Mesothelial cell of epicardium (in vitro differentiated cells): ENCODE results near the gene ERVMER34-1. TPM values are rescaled to one million over a fixed set of nuclear protein-coding genes. Genes with fewer than 3 reads are reported as not detected.

Experiments used
- DNase-seq, 2 experiments: peaks; one replicate each; pipeline ENCODE4 v3.0.0; 2021; ENCODE audit warnings: low spot score in 2 of 2; ENCODE audit not compliant: unreplicated experiment in 2 of 2
- H3K27ac Mint-ChIP-seq: 2 replicates; pipeline ENCODE4 v1.8.0; 2021; ENCODE audit warnings: mixed read lengths
- H3K27me3 Mint-ChIP-seq: 2 replicates; pipeline ENCODE4 v1.8.0; 2021; ENCODE audit warnings: low read depth, mixed read lengths
- H3K36me3 Mint-ChIP-seq: 2 replicates; pipeline ENCODE4 v1.8.0; 2021; ENCODE audit warnings: mixed read lengths
- H3K4me1 Mint-ChIP-seq: 2 replicates; pipeline ENCODE4 v1.8.0; 2021; ENCODE audit warnings: mixed read lengths
- H3K4me3 Mint-ChIP-seq: 2 replicates; pipeline ENCODE4 v1.8.0; 2021; ENCODE audit warnings: mild to moderate bottlenecking, moderate library complexity, mixed read lengths
- H3K9me3 Mint-ChIP-seq: 2 replicates; pipeline ENCODE4 v1.8.0; 2021; ENCODE audit warnings: mixed read lengths
- total RNA-seq: library from RNA; stranded (reverse); gene quantifications from 3 replicates; pipeline ENCODE4 v1.2.1, GENCODE V29; 2021
- TF ChIP-seq, protein P1 (sequence below): fragments of 200-600 bp; sonication (generic); IDR thresholded peaks from one replicate; pipeline ENCODE4 v1.5.0; 2021; ENCODE audit warnings: antibody characterized with exemption; ENCODE audit not compliant: unreplicated experiment

Gene ERVMER34-1
- total RNA-seq, 1 donor from 2014 or later, result 3.6 TPM

- H3K9me3 Mint-ChIP-seq, result no peaks in the 10 kb centered on the region
- no peak for DNase-seq
- TF ChIP-seq, protein P1, sequence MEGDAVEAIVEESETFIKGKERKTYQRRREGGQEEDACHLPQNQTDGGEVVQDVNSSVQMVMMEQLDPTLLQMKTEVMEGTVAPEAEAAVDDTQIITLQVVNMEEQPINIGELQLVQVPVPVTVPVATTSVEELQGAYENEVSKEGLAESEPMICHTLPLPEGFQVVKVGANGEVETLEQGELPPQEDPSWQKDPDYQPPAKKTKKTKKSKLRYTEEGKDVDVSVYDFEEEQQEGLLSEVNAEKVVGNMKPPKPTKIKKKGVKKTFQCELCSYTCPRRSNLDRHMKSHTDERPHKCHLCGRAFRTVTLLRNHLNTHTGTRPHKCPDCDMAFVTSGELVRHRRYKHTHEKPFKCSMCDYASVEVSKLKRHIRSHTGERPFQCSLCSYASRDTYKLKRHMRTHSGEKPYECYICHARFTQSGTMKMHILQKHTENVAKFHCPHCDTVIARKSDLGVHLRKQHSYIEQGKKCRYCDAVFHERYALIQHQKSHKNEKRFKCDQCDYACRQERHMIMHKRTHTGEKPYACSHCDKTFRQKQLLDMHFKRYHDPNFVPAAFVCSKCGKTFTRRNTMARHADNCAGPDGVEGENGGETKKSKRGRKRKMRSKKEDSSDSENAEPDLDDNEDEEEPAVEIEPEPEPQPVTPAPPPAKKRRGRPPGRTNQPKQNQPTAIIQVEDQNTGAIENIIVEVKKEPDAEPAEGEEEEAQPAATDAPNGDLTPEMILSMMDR, result no peak
- peaks cover 30% of the 10 kb centered on the region for H3K4me1 Mint-ChIP-seq
- no peaks in the 10 kb centered on the region for H3K27me3 Mint-ChIP-seq
- H3K27ac Mint-ChIP-seq, result no peak overlapping the region
- peaks cover 16% of the 10 kb centered on the region for H3K36me3 Mint-ChIP-seq
- H3K4me3 Mint-ChIP-seq, result no peak overlapping the region
These were observed 33.1 kb downstream of the ERVMER34-1 start for GRCh38 chr4:52718123-52718522.

DNA sequence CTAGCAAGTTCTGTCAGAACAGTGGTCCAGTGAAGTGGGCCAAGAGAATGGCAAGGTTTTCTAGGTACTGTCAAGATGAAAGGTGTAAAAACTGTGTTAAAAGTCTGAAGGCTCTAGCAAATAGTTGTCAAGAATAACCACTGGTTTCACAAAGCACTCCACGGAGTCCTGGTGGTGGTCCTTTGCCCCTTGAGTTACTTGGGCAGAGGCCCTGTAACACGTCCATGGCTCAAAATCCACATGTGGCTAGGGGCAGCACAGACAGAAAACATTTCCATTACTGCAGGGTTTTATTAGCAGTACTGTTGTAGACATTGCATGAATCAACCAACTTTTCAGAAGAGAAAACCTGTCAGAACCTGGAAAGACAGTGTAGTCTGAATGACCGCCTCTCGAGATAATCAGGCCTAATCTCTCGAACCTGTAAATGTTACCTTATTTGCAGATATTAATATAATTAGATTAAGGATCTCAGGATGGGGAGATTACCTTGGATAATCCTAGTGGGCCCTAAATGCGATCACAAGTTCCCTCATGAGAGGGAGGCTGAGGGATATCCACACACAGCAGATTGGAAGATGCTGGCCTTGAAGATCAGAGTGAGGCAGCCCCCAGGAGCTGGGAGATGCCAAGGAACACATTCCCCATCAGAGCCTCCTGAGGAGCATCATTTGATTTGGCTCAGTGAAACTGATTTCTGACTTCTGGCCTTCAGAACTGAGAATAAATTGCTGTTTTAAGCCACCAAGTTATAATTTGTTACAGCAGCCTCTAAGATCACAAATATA is 34.7 kb downstream of the ERVMER34-1 start:
- no peaks in the 10 kb centered on the region for H3K27me3 Mint-ChIP-seq
- peaks cover 16% of the 10 kb centered on the region for H3K36me3 Mint-ChIP-seq
- DNase-seq, result no peak
- peaks cover 30% of the 10 kb centered on the region for H3K4me1 Mint-ChIP-seq
- TF ChIP-seq, protein P1, result no peak
- no peak overlapping the region for H3K27ac Mint-ChIP-seq
- no peak overlapping the region for H3K4me3 Mint-ChIP-seq
- no peaks in the 10 kb centered on the region for H3K9me3 Mint-ChIP-seq

GRCh38 chr4:52715914-52716313 is 35.3 kb downstream of the ERVMER34-1 start:
- no peaks in the 10 kb centered on the region for H3K9me3 Mint-ChIP-seq
- peaks cover 30% of the 10 kb centered on the region for H3K4me1 Mint-ChIP-seq
- H3K27me3 Mint-ChIP-seq, result peaks cover 2% of the 10 kb centered on the region
- TF ChIP-seq, protein P1, result no peak
- H3K36me3 Mint-ChIP-seq, result peaks cover 16% of the 10 kb centered on the region
- H3K4me3 Mint-ChIP-seq, result no peak overlapping the region
- no peak for DNase-seq
- H3K27ac Mint-ChIP-seq, result no peak overlapping the region

GRCh38 chr4:52715255-52715897 is 35.8 kb downstream of the ERVMER34-1 start:
- peaks cover 16% of the 10 kb centered on the region for H3K36me3 Mint-ChIP-seq
- TF ChIP-seq, protein P1, result no peak
- DNase-seq, result no peak
- H3K9me3 Mint-ChIP-seq, result no peaks in the 10 kb centered on the region
- H3K27ac Mint-ChIP-seq, result no peak overlapping the region
- H3K27me3 Mint-ChIP-seq, result peaks cover 7% of the 10 kb centered on the region
- peaks cover 30% of the 10 kb centered on the region for H3K4me1 Mint-ChIP-seq
- no peak overlapping the region for H3K4me3 Mint-ChIP-seq

DNA sequence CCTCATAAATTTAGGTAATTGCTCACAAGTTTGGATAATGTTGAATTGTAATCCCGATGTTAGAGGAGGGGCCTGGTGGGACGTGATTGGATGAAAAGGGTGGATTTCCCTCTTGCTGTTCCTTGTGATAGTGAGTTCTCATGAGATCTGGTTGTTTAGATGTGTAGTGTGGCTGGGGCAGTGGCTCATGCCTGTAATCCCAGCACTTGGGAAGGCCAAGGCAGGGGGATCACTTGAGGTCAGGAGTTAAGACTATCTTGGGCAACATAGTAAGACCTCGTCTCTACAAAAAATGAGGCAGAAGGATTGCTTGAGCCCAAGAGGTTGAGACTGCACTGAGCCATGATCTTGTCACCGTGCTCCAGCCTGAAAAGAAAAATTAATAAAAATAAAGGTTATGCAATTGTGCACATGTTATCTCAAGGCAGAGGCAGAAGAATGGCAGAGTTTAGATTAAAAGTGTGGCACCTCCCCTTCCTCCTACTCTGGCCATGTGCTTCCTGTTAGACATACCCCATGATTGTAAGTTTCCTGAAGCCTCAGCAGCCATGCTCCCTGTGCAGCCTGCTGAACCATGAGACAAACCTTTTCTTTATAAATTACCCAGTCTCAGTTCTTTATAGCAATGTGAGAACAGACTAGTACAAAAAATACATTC is 36.5 kb downstream of the ERVMER34-1 start:
- TF ChIP-seq, protein P1, result no peak
- DNase-seq, result no peak
- peak overlapping the region; percentile 84 for H3K4me3 Mint-ChIP-seq
- no peaks in the 10 kb centered on the region for H3K9me3 Mint-ChIP-seq
- H3K27me3 Mint-ChIP-seq, result peaks cover 10% of the 10 kb centered on the region
- H3K36me3 Mint-ChIP-seq, result peaks cover 11% of the 10 kb centered on the region
- peak overlapping the region; percentile 81 for H3K27ac Mint-ChIP-seq
- H3K4me1 Mint-ChIP-seq, result peaks cover 30% of the 10 kb centered on the region
